GM18502 (cell line): ENCODE results near the gene GPN3.
"Not testable (repeated sequence)": the region's sequence is repeated elsewhere in the genome, so short reads cannot be mapped to it uniquely, and the experiment has no call there.

Experiments used
- ATAC-seq: cut with Tn5 transposase; IDR thresholded peaks from one replicate; pipeline ENCODE4 v1.9.1; 2021; ENCODE audit warnings: mild to moderate bottlenecking; ENCODE audit not compliant: unreplicated experiment, poor library complexity

GPN3 gene

DNA sequence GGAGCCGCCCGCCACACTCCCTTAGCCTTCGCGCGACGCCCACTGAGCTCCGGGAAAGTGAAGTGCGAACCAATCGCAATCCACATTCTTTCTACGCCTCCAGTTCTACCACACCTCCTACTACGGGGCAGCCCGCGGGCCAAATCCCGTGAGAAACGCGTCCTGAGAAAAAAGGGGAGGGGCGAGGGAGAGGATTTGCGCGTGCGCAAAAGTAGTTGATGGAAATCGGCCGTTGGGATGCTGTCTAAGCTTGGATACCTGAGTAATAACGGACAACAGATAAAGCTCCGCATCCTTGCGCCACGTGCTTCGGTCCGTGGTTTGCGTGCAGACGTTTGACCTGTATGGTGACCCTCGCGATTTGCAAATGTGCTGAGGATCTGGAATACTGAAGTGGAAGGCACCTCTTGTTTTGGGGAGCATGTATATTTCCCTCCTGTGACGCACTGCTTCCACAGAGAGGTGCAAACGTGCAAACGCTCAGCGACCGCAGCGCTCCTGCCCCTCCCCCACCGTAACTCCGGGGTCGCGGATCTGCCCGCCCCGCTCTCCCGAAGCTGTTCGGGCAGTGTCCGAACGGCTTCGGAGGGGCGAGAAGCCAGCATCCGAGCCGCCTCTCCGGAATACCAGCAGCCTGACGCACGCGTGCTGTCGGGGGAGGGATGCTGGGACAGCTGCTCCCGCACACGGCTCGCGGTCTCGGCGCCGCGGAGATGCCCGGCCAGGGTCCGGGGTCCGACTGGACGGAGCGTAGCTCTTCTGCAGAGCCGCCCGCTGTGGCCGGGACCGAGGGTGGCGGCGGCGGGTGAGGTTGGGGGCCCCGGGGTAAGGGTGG, at the start of gene GPN3, which contains the start of gene FAM216A:
Gene GPN3, minus strand, starts transcription at position 44 of the 835 bp plus-strand sequence. CDS start 54 bp downstream, outside the sequence.
Gene FAM216A, plus strand, starts transcription at position 632 of the 835 bp plus-strand sequence. Its CDS starts 31 bp downstream, at position 663.
- ATAC-seq: peak; percentile 78

DNA sequence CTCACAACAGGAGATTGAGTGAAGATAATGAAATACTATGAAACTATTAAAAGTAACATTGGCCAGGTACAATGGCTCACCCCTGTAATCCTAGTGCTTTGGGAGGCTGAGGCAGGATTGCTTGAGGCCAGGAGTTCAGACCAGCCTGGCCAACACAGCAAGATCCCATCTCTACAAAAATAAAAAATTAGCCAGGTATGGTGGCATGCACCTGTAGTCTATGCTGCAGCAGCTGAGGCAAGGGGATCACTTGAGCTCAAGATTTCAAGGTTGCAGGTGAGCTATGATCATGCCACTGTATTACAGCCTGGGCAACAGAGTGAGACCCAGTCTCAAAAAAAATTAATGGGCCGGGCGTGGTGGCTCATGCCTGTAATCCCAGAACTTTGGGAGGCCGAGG, 48.9 kb upstream of the GPN3 start:
- ATAC-seq: no peak

- ATAC-seq: no peak
These were observed 46.3 kb upstream of the GPN3 start for GRCh38 chr12:110514363-110514762.

GRCh38 chr12:110513842-110514241, 45.8 kb upstream of the GPN3 start:
- ATAC-seq: no peak

- ATAC-seq: no peak
These were observed 40.1 kb upstream of the GPN3 start for GRCh38 chr12:110508071-110508586.

- ATAC-seq: no peak
These were observed 37.3 kb upstream of the GPN3 start for GRCh38 chr12:110505332-110505731.

DNA sequence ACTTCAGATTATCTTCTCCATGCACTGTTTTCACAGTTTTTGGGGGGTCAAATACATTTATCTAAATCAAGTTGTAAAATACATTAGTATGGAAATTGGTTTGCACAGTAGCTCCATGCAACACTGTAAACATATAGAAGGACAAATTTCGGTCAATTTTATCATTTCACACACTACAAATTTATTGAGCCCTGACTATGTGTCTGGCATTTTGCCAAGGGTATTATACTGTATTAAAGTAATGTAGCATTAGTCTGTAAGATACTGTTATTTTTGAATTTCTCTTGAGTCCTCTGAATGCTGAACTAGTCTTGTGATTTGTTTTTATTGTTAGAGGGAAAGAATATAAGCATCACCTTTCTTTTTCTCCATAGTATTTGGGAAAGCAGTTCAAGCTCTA, 35.4 kb upstream of the GPN3 start:
- ATAC-seq: no peak

- ATAC-seq: peak; percentile 92
These were observed 34.0 kb upstream of the GPN3 start, which contains the start of the genes RAD9B and VPS29 for GRCh38 chr12:110501752-110502738. Gene RAD9B (plus strand): TSS chr12:110502331. CDS start chr12:110502338, 7 bp downstream. Gene VPS29 (minus strand): TSS chr12:110502111. CDS start chr12:110502051, 60 bp downstream.

GRCh38 chr12:110501399-110501751, 33.3 kb upstream of the GPN3 start:
- ATAC-seq: peak; percentile 11

DNA sequence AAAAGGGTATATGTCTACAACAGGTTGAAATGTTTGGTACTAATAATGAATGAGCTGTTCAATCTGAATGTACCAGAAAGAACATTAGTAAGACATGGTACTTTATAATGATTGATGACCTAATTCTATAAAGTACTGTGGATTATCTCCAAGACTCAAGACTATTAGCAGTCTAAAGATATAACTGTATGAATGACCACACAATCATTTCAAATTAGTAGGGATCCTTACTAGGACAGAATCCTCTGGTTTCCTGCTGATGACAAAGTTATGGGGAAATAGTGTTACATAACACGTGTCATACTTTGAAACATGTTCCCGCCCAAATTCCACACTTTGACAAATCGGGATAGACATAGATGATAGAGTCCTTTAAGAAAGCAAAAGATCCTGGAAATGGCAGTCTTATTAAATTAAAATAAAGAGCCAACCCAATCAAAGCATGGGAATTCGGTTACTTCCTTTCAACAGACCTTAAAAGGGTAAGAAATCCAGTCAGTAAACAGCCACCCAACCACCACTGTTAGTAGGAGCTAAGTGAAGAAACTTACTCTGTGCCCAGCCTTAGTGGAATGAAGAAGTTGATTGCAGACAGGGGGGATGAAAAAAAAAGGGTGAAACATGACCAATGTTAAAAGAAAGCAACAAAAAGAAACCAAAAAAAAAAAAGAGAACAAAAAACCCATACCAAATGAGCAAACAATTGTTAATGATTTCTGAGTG, 31.1 kb upstream of the GPN3 start:
- ATAC-seq: no peak

DNA sequence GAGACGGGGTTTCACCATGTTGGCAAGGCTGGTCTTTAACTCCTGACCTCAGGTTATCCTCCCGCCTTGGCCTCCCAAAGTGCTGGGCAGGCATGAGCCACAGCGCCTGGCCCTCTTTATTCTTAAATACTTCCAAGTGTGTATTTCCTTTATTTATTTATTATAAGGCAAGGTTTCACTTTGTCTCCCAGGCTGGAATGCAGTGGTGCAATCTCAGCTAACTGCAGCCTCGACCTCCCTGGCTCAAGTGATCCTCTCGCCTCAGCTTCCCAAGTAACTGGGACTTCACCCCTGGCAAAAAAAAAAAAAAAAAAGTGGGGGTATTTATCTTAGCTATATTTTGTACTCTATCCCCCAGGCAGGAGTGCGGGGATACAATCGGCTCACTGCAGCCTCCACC, 7.4 kb upstream of the GPN3 start:
- no peak for ATAC-seq

- ATAC-seq: no peak
These were observed 227 bp downstream of the GPN3 start for GRCh38 chr12:110467847-110468213.

DNA sequence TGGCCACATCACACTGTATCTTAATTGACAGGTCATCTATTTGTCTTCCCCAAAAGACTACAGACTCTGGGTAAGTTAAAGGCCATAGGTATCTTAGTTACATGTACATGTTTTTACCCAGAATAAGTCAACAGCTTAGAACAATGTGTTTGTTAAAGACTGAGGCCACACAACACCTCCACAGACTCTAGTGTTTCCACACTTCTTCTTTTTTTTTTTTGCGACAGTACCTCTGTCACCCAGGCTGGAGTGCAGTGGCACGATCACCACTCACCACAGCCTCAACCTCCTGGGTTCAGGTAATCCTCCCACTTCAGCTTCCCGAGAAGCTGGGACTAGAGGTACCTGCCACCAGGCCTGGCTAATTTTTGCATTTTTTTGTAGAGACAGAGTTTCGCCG, 1.3 kb downstream of the GPN3 start:
- no peak for ATAC-seq

DNA sequence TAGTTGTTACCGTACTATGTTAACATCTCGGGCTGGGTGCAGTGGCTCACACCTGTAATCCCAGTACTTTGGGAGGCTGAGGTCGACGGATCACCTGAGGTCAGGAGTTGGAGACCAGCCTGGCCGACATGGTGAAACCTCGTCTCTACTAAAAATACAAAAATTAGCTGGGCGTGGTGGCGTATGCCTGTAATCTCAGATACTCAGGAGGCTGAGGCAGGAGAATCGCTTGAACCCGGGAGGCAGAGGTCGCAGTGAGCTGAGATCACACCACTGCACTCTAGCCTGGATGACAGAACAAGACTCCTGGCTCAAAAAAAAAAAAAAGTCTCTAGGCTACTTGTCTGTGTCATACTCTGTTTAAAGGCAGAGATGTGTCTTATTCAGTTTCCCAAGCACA, 2.3 kb downstream of the GPN3 start:
- ATAC-seq: not testable (repeated sequence)

GRCh38 chr12:110465024-110465423, 3.0 kb downstream of the GPN3 start:
- no peak for ATAC-seq

GRCh38 chr12:110461189-110461588, 6.9 kb downstream of the GPN3 start:
- not testable (repeated sequence) for ATAC-seq

GRCh38 chr12:110458756-110459155, 9.3 kb downstream of the GPN3 start:
- no peak for ATAC-seq

DNA sequence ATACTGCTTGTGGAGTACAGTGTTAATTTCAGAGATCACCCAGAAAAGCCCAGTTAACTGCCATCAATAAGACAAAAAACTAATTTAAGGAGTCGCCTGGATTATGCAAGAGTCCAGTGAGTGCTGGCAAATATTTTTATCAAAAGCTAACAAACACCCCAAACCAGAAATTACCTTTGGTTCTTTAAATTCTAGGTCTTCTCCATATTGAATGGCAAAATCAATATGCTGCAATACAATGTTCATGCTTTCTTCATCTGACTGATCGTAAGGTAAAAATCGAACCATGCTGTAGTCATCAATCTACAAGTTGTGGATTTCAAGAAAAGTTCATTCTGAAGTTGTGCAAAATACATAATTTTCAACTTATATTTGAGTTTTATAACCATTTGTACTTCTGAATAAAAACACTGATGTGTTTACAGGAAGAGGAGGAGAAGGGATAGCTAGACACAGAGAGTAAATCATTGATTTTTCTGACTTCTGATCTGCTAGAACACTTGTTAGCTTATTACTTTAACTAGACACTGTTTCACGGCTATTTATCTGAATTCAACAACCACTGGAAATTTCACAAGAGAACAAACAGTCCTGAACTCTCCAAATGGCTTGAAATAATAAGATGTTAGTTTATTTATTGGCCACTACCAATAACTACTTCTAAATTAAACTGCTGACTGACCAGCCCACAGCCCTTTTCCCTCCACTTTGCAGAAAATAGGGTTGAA, 14.3 kb downstream of the GPN3 start:
- no peak for ATAC-seq

DNA sequence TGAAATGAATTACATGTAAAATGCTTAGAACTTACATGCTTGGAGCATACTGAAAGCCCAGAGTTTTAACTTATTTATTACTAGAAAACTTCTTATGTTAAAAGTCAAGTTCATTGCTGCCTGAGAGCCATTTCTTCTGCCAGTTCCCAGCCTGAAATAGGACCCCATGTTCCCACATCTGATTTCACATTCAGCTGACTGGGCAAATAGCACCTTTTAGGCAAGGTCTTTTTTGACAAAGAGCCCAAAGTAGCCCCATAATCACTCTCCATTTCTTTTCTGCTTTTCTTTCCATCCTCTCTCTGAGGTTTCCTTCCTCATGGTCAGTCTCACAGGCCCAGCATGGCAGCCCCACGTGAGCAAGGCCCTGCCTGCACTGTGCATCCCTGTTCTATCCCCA, 16.8 kb downstream of the GPN3 start:
- ATAC-seq: no peak
